ENCODE results near the gene TMEM163. TPM values are rescaled to one million over a fixed set of nuclear protein-coding genes. Genes with fewer than 3 reads are reported as not detected.
A peak's percentile ranks its signal among the peaks of the same experiment; 100 is the strongest.

TMEM163 gene
- total RNA-seq, 1 donor from 2014 or later, result not detected

- no peak for FAIRE-seq
- TF ChIP-seq, protein P1, sequence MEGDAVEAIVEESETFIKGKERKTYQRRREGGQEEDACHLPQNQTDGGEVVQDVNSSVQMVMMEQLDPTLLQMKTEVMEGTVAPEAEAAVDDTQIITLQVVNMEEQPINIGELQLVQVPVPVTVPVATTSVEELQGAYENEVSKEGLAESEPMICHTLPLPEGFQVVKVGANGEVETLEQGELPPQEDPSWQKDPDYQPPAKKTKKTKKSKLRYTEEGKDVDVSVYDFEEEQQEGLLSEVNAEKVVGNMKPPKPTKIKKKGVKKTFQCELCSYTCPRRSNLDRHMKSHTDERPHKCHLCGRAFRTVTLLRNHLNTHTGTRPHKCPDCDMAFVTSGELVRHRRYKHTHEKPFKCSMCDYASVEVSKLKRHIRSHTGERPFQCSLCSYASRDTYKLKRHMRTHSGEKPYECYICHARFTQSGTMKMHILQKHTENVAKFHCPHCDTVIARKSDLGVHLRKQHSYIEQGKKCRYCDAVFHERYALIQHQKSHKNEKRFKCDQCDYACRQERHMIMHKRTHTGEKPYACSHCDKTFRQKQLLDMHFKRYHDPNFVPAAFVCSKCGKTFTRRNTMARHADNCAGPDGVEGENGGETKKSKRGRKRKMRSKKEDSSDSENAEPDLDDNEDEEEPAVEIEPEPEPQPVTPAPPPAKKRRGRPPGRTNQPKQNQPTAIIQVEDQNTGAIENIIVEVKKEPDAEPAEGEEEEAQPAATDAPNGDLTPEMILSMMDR (IDR thresholded peaks at IDR 0.05; ENCODE audit: insufficient read depth, low read length, severe bottlenecking), result no peak
Measured at GRCh38 chr2:134586326-134586965, 132.4 kb downstream of the TMEM163 start.

DNA sequence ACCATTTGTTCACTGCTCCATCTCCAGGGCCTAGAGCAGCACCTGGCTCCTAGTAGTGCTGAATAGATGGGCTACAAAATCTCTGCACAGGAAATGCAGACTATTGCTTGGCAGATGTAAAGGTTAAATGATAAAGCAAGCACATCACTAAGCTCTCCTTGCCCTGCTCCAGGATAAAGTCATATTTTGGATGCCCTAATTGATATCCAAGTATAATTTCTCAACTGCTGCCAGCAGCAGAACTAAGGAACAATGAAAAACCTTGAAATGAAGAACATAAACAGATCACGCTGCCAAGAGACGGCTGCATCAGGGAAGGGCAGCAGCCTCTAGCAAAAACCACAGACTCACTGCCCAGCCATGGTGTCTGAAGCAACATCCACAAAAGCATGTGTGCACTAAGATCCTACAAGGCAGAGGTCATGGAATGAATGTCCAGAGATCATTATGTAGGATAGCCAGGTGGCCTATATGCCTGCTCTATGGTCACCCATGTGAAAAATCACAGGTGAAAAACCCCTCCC, 134.7 kb downstream of the TMEM163 start:
- TF ChIP-seq, protein P1 (IDR thresholded peaks at IDR 0.05; ENCODE audit: insufficient read depth, low read length, severe bottlenecking), result no peak
- Histone ChIP-seq H3K36me3 (ENCODE audit: control insufficient read depth, insufficient read depth, low read length) (no peaks in the 10 kb centered on the region), H3K27me3 (ENCODE audit: control insufficient read depth, insufficient read depth, low read length) (no peaks in the 10 kb centered on the region), H3K4me3 (ENCODE audit: low read depth, low read length) (no peak overlapping the region)
- no peak for FAIRE-seq
- no peak for DNase-seq (ENCODE audit: low read depth)

More at GRCh38 chr2:134586326-134586965, 132.4 kb downstream of the TMEM163 start:
- H3K27me3 ChIP-seq (ENCODE audit: control insufficient read depth, insufficient read depth, low read length), result no peaks in the 10 kb centered on the region
- DNase-seq (ENCODE audit: low read depth), result no peak
- H3K36me3 ChIP-seq (ENCODE audit: control insufficient read depth, insufficient read depth, low read length), result no peaks in the 10 kb centered on the region
- H3K4me3 ChIP-seq (ENCODE audit: low read depth, low read length), result no peak overlapping the region

GRCh38 chr2:134583462-134583861, 135.3 kb downstream of the TMEM163 start:
- DNase-seq (ENCODE audit: low read depth) (no peak), FAIRE-seq (no peak)
- no peaks in the 10 kb centered on the region for H3K27me3 ChIP-seq (ENCODE audit: control insufficient read depth, insufficient read depth, low read length)
- no peaks in the 10 kb centered on the region for H3K36me3 ChIP-seq (ENCODE audit: control insufficient read depth, insufficient read depth, low read length)
- H3K4me3 ChIP-seq (ENCODE audit: low read depth, low read length), result no peak overlapping the region
- TF ChIP-seq, protein P1 (IDR thresholded peaks at IDR 0.05; ENCODE audit: insufficient read depth, low read length, severe bottlenecking), result no peak

GRCh38 chr2:134582547-134582899, 136.3 kb downstream of the TMEM163 start:
- peak; percentile 50 for FAIRE-seq
- Histone ChIP-seq H3K27me3 (ENCODE audit: control insufficient read depth, insufficient read depth, low read length) (no peaks in the 10 kb centered on the region), H3K4me3 (ENCODE audit: low read depth, low read length) (no peak overlapping the region), H3K36me3 (ENCODE audit: control insufficient read depth, insufficient read depth, low read length) (no peaks in the 10 kb centered on the region)
- DNase-seq (ENCODE audit: low read depth), result no peak
- TF ChIP-seq, protein P1 (IDR thresholded peaks at IDR 0.05; ENCODE audit: insufficient read depth, low read length, severe bottlenecking), result no peak

- Histone ChIP-seq H3K27me3 (ENCODE audit: control insufficient read depth, insufficient read depth, low read length) (no peaks in the 10 kb centered on the region), H3K4me3 (ENCODE audit: low read depth, low read length) (no peak overlapping the region), H3K36me3 (ENCODE audit: control insufficient read depth, insufficient read depth, low read length) (no peaks in the 10 kb centered on the region)
- no peak for FAIRE-seq
- TF ChIP-seq, protein P1 (IDR thresholded peaks at IDR 0.05; ENCODE audit: insufficient read depth, low read length, severe bottlenecking), result no peak
- no peak for DNase-seq (ENCODE audit: low read depth)
Measured at GRCh38 chr2:134581877-134582546, 136.8 kb downstream of the TMEM163 start.
